H1 (cell line): ENCODE data around the gene ATXN7L3. TPM values are rescaled to one million over a fixed set of nuclear protein-coding genes. Genes with fewer than 3 reads are reported as not detected.

ENCODE experiments used
- BCL11A ChIP-seq, 2 experiments: IDR thresholded peaks; one replicate each; pipeline ENCODE4 v1.6.1; 2011; ENCODE audit warnings: low read depth in 2 of 2, low read length in 2 of 2, mild to moderate bottlenecking in 2 of 2
- EP300 ChIP-seq, 2 experiments: IDR thresholded peaks; 1 replicate in 1 of 2; 2 replicates in 1 of 2; pipeline ENCODE4 v1.6.1; 2011 to 2012; ENCODE audit warnings: low read depth in 2 of 2, low read length in 2 of 2, mild to moderate bottlenecking in 2 of 2, borderline replicate concordance in 1 of 2, inconsistent platforms in 1 of 2, moderate library complexity in 1 of 2
- FOSL1 ChIP-seq: IDR thresholded peaks from 2 replicates; pipeline ENCODE4 v1.6.1; 2011; ENCODE audit warnings: mild to moderate bottlenecking, low read depth, low read length, moderate library complexity; ENCODE audit not compliant: insufficient read depth
- RFX5 ChIP-seq: IDR thresholded peaks from 2 replicates; pipeline ENCODE4 v1.6.1; 2011; ENCODE audit warnings: low read depth, low read length, improper control_type of control experiment, borderline replicate concordance
- SP4 ChIP-seq: IDR thresholded peaks from 2 replicates; pipeline ENCODE4 v1.6.1; 2012; ENCODE audit warnings: low read length, inconsistent platforms
- TEAD4 ChIP-seq: IDR thresholded peaks from 2 replicates; pipeline ENCODE4 v1.6.1; 2012; ENCODE audit warnings: low read depth, low read length, inconsistent platforms, mixed read lengths
- polyA plus RNA-seq, 7 experiments: library from polyadenylated mRNA; depleted of rRNA in 3 of 7; stranded (reverse) in 5 of 7; unstranded in 2 of 7; fragments of >200 nt in 5 of 7; fragments of 200-250 nt in 2 of 7; gene quantifications; 1 replicate in 5 of 7; 2 replicates in 1 of 7; 4 replicates in 1 of 7; pipeline versions ENCODE4 v1.2.1 to v1.2.3, GENCODE V29; 2011 to 2013; ENCODE audit warnings: missing spikeins in 2 of 7, mixed read lengths in 2 of 7
- total RNA-seq: library from RNA; stranded (reverse); fragmentation: NEBNext Ultra II Directional; extraction: Animal tissue kit (Norgen Biotek cat#: 25700); gene quantifications from 2 replicates; pipeline ENCODE4 v1.2.1, GENCODE V29; 2021

Gene ATXN7L3
- total and polyA plus RNA-seq, 2 of the 8 experiments (the other 6 are each of a cell fraction or from before 2014, with no cell fraction given), result 53.7 to 103 TPM

GRCh38 chr17:44204441-44204882, 4.8 kb upstream of the ATXN7L3 start (continued):
- TF ChIP-seq EP300 (IDR thresholded peaks at IDR 0.05; ENCODE audit: borderline replicate concordance in 1 of 2, low read depth in 2 of 2, low read length in 2 of 2), result no peak
- no peak for TF ChIP-seq BCL11A (IDR thresholded peaks at IDR 0.05; ENCODE audit: low read depth in 2 of 2, low read length in 2 of 2)
- no peak for TF ChIP-seq SP4
- no peak for TF ChIP-seq RFX5
- TF ChIP-seq TEAD4, result no peak
- TF ChIP-seq FOSL1, result no peak
- TF ChIP-seq, all 59 proteins: peak for 0
